Measurements from ENCODE around the gene ZDHHC14. TPM values are rescaled to one million over a fixed set of nuclear protein-coding genes. Genes with fewer than 3 reads are reported as not detected.
"Not testable (repeated sequence)": the region's sequence is repeated elsewhere in the genome, so short reads cannot be mapped to it uniquely, and the experiment has no call there.

ZDHHC14 gene
- total RNA-seq, 2 donors from 2014 or later = 6.9 to 10.9 TPM

- Mint-ChIP-seq H3K27ac (no peak overlapping the region), H3K27me3 (no peaks in the 10 kb centered on the region), H3K9me3 (peaks cover 4% of the 10 kb centered on the region), H3K4me3 (no peak overlapping the region), H3K36me3 (peaks cover 7% of the 10 kb centered on the region), H3K4me1 (ENCODE audit: low read depth in 2 of 2) (peaks cover 18 to 20% of the 10 kb centered on the region in 2 donors)
- no peak for ATAC-seq
- DNase-seq (ENCODE audit: low spot score) = no peak
These were observed 4.5 kb downstream of the ZDHHC14 start for GRCh38 chr6:157385482-157385881.

- peaks cover 18 to 20% of the 10 kb centered on the region in 2 donors for H3K4me1 Mint-ChIP-seq (ENCODE audit: low read depth in 2 of 2)
- no peak for ATAC-seq
- H3K9me3 Mint-ChIP-seq = peaks cover 7% of the 10 kb centered on the region
- no peak overlapping the region for H3K27ac Mint-ChIP-seq
- H3K4me3 Mint-ChIP-seq = no peak overlapping the region
- DNase-seq (ENCODE audit: low spot score) = no peak
- H3K27me3 Mint-ChIP-seq = no peaks in the 10 kb centered on the region
- H3K36me3 Mint-ChIP-seq = peaks cover 12% of the 10 kb centered on the region
These were observed 5.0 kb downstream of the ZDHHC14 start for GRCh38 chr6:157386023-157386422.

- Mint-ChIP-seq H3K36me3 (peaks cover 15% of the 10 kb centered on the region), H3K4me3 (no peak overlapping the region), H3K27ac (no peak overlapping the region), H3K4me1 (ENCODE audit: low read depth in 2 of 2) (peaks cover 18 to 20% of the 10 kb centered on the region in 2 donors), H3K9me3 (peaks cover 7% of the 10 kb centered on the region), H3K27me3 (no peaks in the 10 kb centered on the region)
- ATAC-seq = no peak
- no peak for DNase-seq (ENCODE audit: low spot score)
These were observed 5.5 kb downstream of the ZDHHC14 start for GRCh38 chr6:157386454-157386853.

GRCh38 chr6:157388924-157389323, 7.9 kb downstream of the ZDHHC14 start:
- Mint-ChIP-seq H3K27ac (no peak overlapping the region), H3K4me3 (no peak overlapping the region), H3K9me3 (peaks cover 7% of the 10 kb centered on the region), H3K36me3 (peaks cover 25% of the 10 kb centered on the region), H3K27me3 (no peaks in the 10 kb centered on the region), H3K4me1 (ENCODE audit: low read depth in 2 of 2) (peaks cover 15 to 16% of the 10 kb centered on the region in 2 donors)
- DNase-seq (ENCODE audit: low spot score) (no peak), ATAC-seq (no peak)

GRCh38 chr6:157390273-157391060, 9.5 kb downstream of the ZDHHC14 start:
- no peak for ATAC-seq
- peaks cover 29% of the 10 kb centered on the region for H3K36me3 Mint-ChIP-seq
- H3K27me3 Mint-ChIP-seq = no peaks in the 10 kb centered on the region
- no peak overlapping the region for H3K4me3 Mint-ChIP-seq
- H3K27ac Mint-ChIP-seq = no peak overlapping the region
- H3K9me3 Mint-ChIP-seq = peaks cover 7% of the 10 kb centered on the region
- no peak for DNase-seq (ENCODE audit: low spot score)
- peaks cover 14 to 15% of the 10 kb centered on the region in 2 donors for H3K4me1 Mint-ChIP-seq (ENCODE audit: low read depth in 2 of 2)

GRCh38 chr6:157392927-157393668, 12.1 kb downstream of the ZDHHC14 start:
- H3K36me3 Mint-ChIP-seq = peaks cover 29% of the 10 kb centered on the region
- H3K4me1 Mint-ChIP-seq (ENCODE audit: low read depth in 2 of 2) = peaks cover 12% of the 10 kb centered on the region in 2 donors
- ATAC-seq (no peak), DNase-seq (ENCODE audit: low spot score) (no peak)
- peak overlapping the region in 1 of 2 donors; percentile 1 for H3K27ac Mint-ChIP-seq
- peaks cover 7% of the 10 kb centered on the region for H3K9me3 Mint-ChIP-seq
- H3K4me3 Mint-ChIP-seq = no peak overlapping the region
- no peaks in the 10 kb centered on the region for H3K27me3 Mint-ChIP-seq

- H3K36me3 Mint-ChIP-seq = peaks cover 29% of the 10 kb centered on the region
- H3K27me3 Mint-ChIP-seq = no peaks in the 10 kb centered on the region
- H3K27ac Mint-ChIP-seq = peak overlapping the region in 1 of 2 donors; percentile 1
- H3K4me3 Mint-ChIP-seq = no peak overlapping the region
- peaks cover 7% of the 10 kb centered on the region for H3K9me3 Mint-ChIP-seq
- peaks cover 12% of the 10 kb centered on the region in 2 donors for H3K4me1 Mint-ChIP-seq (ENCODE audit: low read depth in 2 of 2)
- ATAC-seq (no peak), DNase-seq (ENCODE audit: low spot score) (no peak)
These were observed 12.8 kb downstream of the ZDHHC14 start for GRCh38 chr6:157393669-157394327.

GRCh38 chr6:157395199-157395598, 14.2 kb downstream of the ZDHHC14 start:
- H3K27me3 Mint-ChIP-seq, ATAC-seq: not testable (repeated sequence)
- peaks cover 25% of the 10 kb centered on the region for H3K36me3 Mint-ChIP-seq

GRCh38 chr6:157396026-157396425, 15.0 kb downstream of the ZDHHC14 start:
- no peak for DNase-seq (ENCODE audit: low spot score)
- no peak overlapping the region for H3K27ac Mint-ChIP-seq
- H3K36me3 Mint-ChIP-seq = peaks cover 17% of the 10 kb centered on the region
- no peaks in the 10 kb centered on the region for H3K9me3 Mint-ChIP-seq
- H3K4me1 Mint-ChIP-seq (ENCODE audit: low read depth in 2 of 2) = peaks cover 12 to 16% of the 10 kb centered on the region in 2 donors
- H3K27me3 Mint-ChIP-seq = no peaks in the 10 kb centered on the region
- no peak for ATAC-seq
- no peak overlapping the region for H3K4me3 Mint-ChIP-seq

More at GRCh38 chr6:157395199-157395598, 14.2 kb downstream of the ZDHHC14 start:
- H3K4me3 Mint-ChIP-seq; H3K27ac Mint-ChIP-seq; H3K9me3 Mint-ChIP-seq; DNase-seq (ENCODE audit: low spot score): not testable (repeated sequence)
- peaks cover 12% of the 10 kb centered on the region in 2 donors for H3K4me1 Mint-ChIP-seq (ENCODE audit: low read depth in 2 of 2)

GRCh38 chr6:157397660-157398059, 16.7 kb downstream of the ZDHHC14 start:
- Mint-ChIP-seq H3K36me3 (peaks cover 7% of the 10 kb centered on the region), H3K4me1 (ENCODE audit: low read depth in 2 of 2) (peaks cover 12 to 16% of the 10 kb centered on the region in 2 donors), H3K9me3 (no peaks in the 10 kb centered on the region), H3K4me3 (no peak overlapping the region), H3K27me3 (no peaks in the 10 kb centered on the region), H3K27ac (no peak overlapping the region)
- DNase-seq (ENCODE audit: low spot score) = no peak
- ATAC-seq = no peak

- ATAC-seq = no peak
- no peaks in the 10 kb centered on the region for H3K9me3 Mint-ChIP-seq
- DNase-seq (ENCODE audit: low spot score) = no peak
- H3K27ac Mint-ChIP-seq = no peak overlapping the region
- peaks cover 7% of the 10 kb centered on the region for H3K36me3 Mint-ChIP-seq
- peaks cover 12 to 16% of the 10 kb centered on the region in 2 donors for H3K4me1 Mint-ChIP-seq (ENCODE audit: low read depth in 2 of 2)
- H3K27me3 Mint-ChIP-seq = no peaks in the 10 kb centered on the region
- H3K4me3 Mint-ChIP-seq = no peak overlapping the region
These were observed 17.2 kb downstream of the ZDHHC14 start for GRCh38 chr6:157398151-157398550.

- no peaks in the 10 kb centered on the region for H3K36me3 Mint-ChIP-seq
- H3K4me1 Mint-ChIP-seq (ENCODE audit: low read depth in 2 of 2) = peaks cover 0 to 7% of the 10 kb centered on the region in 2 donors
- no peaks in the 10 kb centered on the region for H3K27me3 Mint-ChIP-seq
- H3K4me3 Mint-ChIP-seq = no peak overlapping the region
- peak overlapping the region in 1 of 2 donors; percentile 32 for H3K27ac Mint-ChIP-seq
- DNase-seq (ENCODE audit: low spot score) (no peak), ATAC-seq (no peak)
- no peaks in the 10 kb centered on the region for H3K9me3 Mint-ChIP-seq
These were observed 19.7 kb downstream of the ZDHHC14 start for GRCh38 chr6:157400676-157401075.

GRCh38 chr6:157401734-157402338, 20.8 kb downstream of the ZDHHC14 start:
- DNase-seq (ENCODE audit: low spot score) (no peak), ATAC-seq (no peak)
- H3K9me3 Mint-ChIP-seq = no peaks in the 10 kb centered on the region
- H3K36me3 Mint-ChIP-seq = no peaks in the 10 kb centered on the region
- H3K4me3 Mint-ChIP-seq = no peak overlapping the region
- no peak overlapping the region for H3K27ac Mint-ChIP-seq
- no peaks in the 10 kb centered on the region for H3K27me3 Mint-ChIP-seq
- H3K4me1 Mint-ChIP-seq (ENCODE audit: low read depth in 2 of 2) = peaks cover 0 to 7% of the 10 kb centered on the region in 2 donors
